Activated CD4-positive, alpha-beta memory T cell treated with anti-CD3 and anti-CD28 coated beads, Interleukin-2, amount 10 ng/mL, durations not matched to agents 7 days and 5 days (primary cell): ENCODE results near the gene NBEAL2. TPM values are rescaled to one million over a fixed set of nuclear protein-coding genes. Genes with fewer than 3 reads are reported as not detected.

Experiments
- CTCF ChIA-PET: fragments of 350-600 bp; sonication (Branson Sonifier 250); formaldehyde crosslinking; loops from one replicate; lab custom pipeline; 2021; ENCODE audit warnings: antibody characterized with exemption, inconsistent platforms; lab: Charles Lee
- POLR2A ChIA-PET: fragments of 350-600 bp; sonication (Branson Sonifier 250); formaldehyde crosslinking; loops from one replicate; lab custom pipeline; 2021; ENCODE audit warnings: antibody characterized with exemption; lab: Charles Lee
- DNase-seq: peaks from one replicate; pipeline ENCODE4 v3.0.0-alpha.2; 2020
- H3K27ac Mint-ChIP-seq: one replicate; pipeline ENCODE4 v1.8.0; 2021; ENCODE audit warnings: mild to moderate bottlenecking, mixed read lengths
- H3K27me3 Mint-ChIP-seq: one replicate; pipeline ENCODE4 v1.8.0; 2021; ENCODE audit warnings: mixed read lengths
- H3K36me3 Mint-ChIP-seq: one replicate; pipeline ENCODE4 v1.8.0; 2021; ENCODE audit warnings: low read depth, mixed read lengths
- H3K4me1 Mint-ChIP-seq: one replicate; pipeline ENCODE4 v1.8.0; 2021; ENCODE audit warnings: mixed read lengths
- H3K4me3 Mint-ChIP-seq: one replicate; pipeline ENCODE4 v1.8.0; 2021; ENCODE audit warnings: mild to moderate bottlenecking, mixed read lengths
- H3K9me3 Mint-ChIP-seq: one replicate; pipeline ENCODE4 v1.8.0; 2021; ENCODE audit warnings: mixed read lengths
- total RNA-seq, 2 experiments: library from RNA; stranded (reverse); gene quantifications; one replicate each; pipeline ENCODE4 v1.2.3, GENCODE V29; 2021

NBEAL2 gene, protein sequence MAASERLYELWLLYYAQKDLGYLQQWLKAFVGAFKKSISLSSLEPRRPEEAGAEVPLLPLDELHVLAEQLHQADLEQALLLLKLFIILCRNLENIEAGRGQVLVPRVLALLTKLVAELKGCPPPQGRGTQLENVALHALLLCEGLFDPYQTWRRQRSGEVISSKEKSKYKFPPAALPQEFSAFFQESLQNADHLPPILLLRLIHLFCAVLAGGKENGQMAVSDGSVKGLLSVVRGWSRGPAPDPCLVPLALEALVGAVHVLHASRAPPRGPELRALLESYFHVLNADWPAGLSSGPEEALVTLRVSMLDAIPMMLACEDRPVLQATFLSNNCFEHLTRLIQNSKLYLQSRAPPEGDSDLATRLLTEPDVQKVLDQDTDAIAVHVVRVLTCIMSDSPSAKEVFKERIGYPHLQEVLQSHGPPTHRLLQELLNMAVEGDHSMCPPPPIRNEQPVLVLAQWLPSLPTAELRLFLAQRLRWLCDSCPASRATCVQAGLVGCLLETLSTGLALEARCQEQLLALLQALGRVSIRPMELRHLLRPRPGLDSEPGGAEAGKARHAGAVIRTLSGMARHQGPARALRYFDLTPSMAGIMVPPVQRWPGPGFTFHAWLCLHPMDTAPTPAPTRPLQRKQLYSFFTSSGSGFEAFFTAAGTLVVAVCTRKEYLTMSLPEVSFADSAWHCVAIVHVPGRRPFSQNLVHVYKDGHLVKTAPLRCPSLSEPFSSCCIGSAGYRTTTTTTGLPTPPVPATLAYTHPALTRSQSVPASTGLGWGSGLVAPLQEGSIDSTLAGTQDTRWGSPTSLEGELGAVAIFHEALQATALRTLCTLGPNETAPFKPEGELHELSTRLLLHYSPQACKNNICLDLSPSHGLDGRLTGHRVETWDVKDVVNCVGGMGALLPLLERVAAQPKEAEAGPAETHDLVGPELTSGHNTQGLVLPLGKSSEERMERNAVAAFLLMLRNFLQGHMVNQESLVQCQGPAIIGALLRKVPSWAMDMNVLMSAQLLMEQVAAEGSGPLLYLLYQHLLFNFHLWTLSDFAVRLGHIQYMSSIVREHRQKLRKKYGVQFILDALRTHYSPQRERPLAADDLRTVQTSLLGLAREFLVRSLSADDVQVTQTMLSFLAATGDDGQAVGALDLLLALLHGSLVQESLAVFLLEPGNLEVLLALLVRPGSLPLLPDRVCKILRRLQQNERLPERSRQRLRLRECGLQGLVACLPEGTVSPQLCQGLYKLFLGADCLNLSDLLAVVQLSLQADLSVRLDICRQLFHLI (N-terminal part only)
- 100 to 1,000 TPM; 254 to 267 TPM for total RNA-seq

DNA sequence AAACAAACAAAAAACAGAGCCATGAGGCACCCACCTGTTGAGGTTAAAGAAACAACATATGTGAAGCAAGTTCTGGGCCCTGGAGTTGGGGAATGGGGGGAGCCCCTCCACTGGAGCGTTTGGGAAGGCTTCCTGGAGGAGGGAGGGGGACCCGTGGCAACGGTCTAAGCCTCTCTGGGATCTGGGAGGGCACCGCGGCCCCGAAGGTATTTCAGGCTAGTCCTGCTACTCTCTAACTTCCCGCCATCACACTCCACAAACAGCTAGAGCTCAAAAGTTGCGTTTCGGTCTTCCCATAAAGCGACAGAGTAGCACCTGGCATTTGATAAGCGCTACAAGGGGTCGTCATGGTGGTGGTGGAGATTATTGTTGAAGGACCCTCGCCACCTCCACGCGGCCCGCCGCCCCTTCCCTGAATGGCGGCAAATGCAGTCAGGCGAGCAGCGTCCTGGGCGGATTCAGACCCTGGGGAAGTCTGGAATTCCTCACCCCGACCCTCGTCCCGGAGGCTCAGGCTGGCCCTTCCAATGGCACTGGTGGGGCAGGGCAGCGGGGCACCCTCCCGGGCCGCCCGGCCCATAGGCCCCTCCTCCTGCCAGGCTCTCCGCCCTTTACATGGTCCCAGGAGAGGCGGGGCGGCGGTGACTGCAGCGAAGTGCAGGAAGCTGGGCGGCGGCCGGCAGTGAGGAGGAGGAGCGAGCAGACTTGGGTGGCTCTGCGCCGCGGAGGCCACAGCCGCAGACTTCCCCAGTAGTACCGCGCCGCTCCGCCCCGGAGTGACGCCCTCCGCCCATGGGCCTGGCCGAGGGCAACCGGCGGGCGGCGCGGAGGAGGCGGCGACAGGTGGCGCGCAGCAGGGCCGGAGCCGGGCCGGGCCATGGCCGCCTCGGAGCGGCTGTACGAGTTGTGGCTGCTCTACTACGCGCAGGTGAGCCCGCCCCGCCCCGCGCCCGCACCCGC lies at the start of gene NBEAL2:
Gene NBEAL2, plus strand, starts transcription at position 682 of the 960 bp plus-strand sequence. Its CDS starts 196 bp downstream, at position 878.
- Mint-ChIP-seq H3K9me3 (no peaks in the 10 kb centered on the region), H3K36me3 (peaks cover 31% of the 10 kb centered on the region), H3K4me1 (peaks cover 63% of the 10 kb centered on the region), H3K27ac (peak within 1 kb of the TSS; percentile 92), H3K27me3 (no peaks in the 10 kb centered on the region), H3K4me3 (peak within 1 kb of the TSS; percentile 89)
- ChIA-PET POLR2A (interaction anchor here (0.6 to 7.7 kb wide), 24 partner anchors 9 to 1321 kb away, joined by 3 to 64 read pairs (median 4); partner anchors contain the start of genes KIF9, KLHL18, SETD2 and SMARCC1), CTCF (interaction anchor here (0.5 to 2.5 kb wide), 12 partner anchors 8 to 401 kb away, joined by 3 to 9 read pairs (median 4); partner anchors contain the start of gene PTPN23)
- peak; percentile 98 for DNase-seq

DNA sequence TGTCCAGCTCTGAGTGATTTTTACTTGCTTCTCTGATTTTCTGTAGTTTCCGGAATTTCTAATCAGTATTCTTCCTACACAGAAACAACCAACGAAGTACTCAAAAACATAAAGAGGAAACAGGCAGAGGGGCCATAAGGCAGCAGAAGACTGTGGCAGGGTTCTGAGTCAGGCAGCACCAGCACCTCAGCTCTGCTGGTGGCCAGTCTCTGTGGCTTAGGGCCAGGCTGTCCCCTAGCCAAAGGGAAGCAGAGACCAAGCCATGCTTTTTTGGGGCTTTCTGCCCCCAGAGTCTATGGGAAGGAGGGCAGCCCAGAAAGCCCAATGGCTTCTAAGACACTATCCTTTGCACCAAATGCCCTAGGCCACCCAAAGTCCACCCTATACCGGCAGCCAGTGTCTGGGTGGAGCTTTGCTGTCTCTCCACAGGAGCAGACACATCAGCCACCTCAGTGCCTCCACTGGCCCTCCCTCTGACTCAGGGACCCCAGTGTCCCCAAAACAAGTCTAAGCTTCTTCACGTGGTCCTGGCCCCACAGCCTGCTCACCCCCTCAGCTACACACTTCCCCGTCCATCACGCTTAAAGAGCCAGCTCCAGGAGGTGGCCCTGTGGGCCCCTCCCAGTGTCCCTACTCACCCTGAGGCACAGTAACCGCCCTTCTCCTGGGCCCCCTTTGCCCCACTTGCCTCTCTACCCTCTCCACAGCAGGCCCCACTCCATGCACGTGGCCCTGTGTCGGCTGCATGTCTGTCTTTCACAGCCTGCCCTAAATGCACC lies 49.1 kb upstream of the NBEAL2 start:
- no peaks in the 10 kb centered on the region for H3K27me3 Mint-ChIP-seq
- H3K4me3 Mint-ChIP-seq: no peak overlapping the region
- peak overlapping the region; percentile 66 for H3K27ac Mint-ChIP-seq
- CTCF ChIA-PET: interaction anchor here (1.2 to 1.8 kb wide), 3 partner anchors 21 to 68 kb away, joined by 3 to 7 read pairs (median 3); no protein-coding TSS in a partner anchor
- peaks cover 55% of the 10 kb centered on the region for H3K36me3 Mint-ChIP-seq
- no peak for DNase-seq
- peaks cover 8% of the 10 kb centered on the region for H3K9me3 Mint-ChIP-seq
- peaks cover 87% of the 10 kb centered on the region for H3K4me1 Mint-ChIP-seq
- POLR2A ChIA-PET: interaction anchor here (1.1 to 12.0 kb wide), 7 partner anchors 10 to 90 kb away, joined by 4 to 94 read pairs (median 5); partner anchors contain the start of genes CCDC12 and NBEAL2

DNA sequence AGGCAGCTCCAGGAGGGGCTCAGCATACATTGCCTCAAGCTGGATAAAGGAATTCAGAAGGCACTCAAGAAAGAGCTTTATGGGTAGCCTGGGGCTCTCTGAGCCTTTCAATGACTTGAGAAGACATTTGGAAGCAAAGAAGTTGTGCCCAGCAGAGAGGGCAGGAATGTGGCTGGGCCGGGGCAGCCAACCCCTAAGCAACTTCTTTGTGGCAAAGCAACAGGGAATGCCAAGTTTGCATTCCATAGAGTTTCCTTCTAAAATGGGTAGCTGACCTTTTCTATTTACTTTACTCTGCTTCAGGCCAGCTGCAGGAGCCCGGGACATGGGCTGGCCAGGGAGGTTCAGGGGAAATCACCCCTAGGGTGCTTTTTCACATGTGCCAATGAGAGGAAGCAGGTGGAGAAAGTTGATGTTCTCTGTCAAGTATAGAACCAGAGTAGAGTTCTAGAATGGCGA lies 48.5 kb upstream of the NBEAL2 start:
- peak overlapping the region; percentile 66 for H3K27ac Mint-ChIP-seq
- POLR2A ChIA-PET: interaction anchor here (1.1 to 12.0 kb wide), 6 partner anchors 10 to 90 kb away, joined by 4 to 94 read pairs (median 6); partner anchors contain the start of genes CCDC12 and NBEAL2

DNA sequence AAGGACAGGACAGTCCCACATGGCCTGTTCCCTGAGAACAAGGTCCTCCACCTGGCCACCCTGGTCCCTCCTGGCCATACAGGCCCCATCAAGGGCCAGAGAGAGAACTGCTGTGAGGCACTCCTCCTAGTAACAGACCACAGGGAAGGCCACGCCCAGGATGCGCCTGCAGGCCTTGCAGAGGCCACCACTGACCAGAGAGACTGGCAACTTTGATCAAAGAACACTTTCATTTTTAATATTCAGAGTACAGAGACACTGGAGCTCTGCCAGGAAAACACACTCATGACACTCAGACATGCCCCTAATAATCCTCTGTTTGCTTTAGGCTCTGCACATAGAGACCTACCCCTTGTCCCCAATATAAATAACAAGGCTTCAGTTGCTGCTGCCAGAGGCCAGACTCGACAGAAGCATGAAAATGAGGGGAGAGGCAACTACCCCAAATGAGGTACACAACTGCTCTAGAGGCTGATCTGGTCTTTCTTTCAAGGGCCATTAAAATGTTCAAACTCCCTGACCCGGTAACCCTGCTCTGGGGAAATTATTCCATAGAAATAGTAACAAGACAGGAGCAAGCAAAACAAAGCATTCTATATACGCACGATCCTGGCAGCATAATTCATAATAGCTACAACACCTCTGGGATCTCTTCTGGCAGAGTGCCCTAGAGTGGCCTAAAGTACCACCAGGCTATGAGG lies 47.7 kb upstream of the NBEAL2 start:
- H3K9me3 Mint-ChIP-seq: peaks cover 8% of the 10 kb centered on the region
- peaks cover 58% of the 10 kb centered on the region for H3K36me3 Mint-ChIP-seq
- no peaks in the 10 kb centered on the region for H3K27me3 Mint-ChIP-seq
- DNase-seq: peak; percentile 44
- H3K27ac Mint-ChIP-seq: peak overlapping the region; percentile 66
- ChIA-PET POLR2A (interaction anchor here (1.1 to 12.0 kb wide), 6 partner anchors 9 to 448 kb away, joined by 3 to 94 read pairs (median 6); partner anchors contain the start of genes CCDC12 and NBEAL2), CTCF (interaction anchor here (1.2 to 1.6 kb wide), 2 partner anchors 9 to 22 kb away, joined by 3 to 5 read pairs; no protein-coding TSS in a partner anchor)
- H3K4me3 Mint-ChIP-seq: no peak overlapping the region
- H3K4me1 Mint-ChIP-seq: peaks cover 79% of the 10 kb centered on the region

More for the DNA sequence above, 48.5 kb upstream of the NBEAL2 start:
- CTCF ChIA-PET: interaction anchor here (1.2 to 1.8 kb wide), 3 partner anchors 21 to 68 kb away, joined by 3 to 7 read pairs (median 3); no protein-coding TSS in a partner anchor
- no peak overlapping the region for H3K4me3 Mint-ChIP-seq
- no peaks in the 10 kb centered on the region for H3K27me3 Mint-ChIP-seq
- H3K9me3 Mint-ChIP-seq: peaks cover 8% of the 10 kb centered on the region
- H3K36me3 Mint-ChIP-seq: peaks cover 52% of the 10 kb centered on the region
- H3K4me1 Mint-ChIP-seq: peaks cover 84% of the 10 kb centered on the region
- no peak for DNase-seq

DNA sequence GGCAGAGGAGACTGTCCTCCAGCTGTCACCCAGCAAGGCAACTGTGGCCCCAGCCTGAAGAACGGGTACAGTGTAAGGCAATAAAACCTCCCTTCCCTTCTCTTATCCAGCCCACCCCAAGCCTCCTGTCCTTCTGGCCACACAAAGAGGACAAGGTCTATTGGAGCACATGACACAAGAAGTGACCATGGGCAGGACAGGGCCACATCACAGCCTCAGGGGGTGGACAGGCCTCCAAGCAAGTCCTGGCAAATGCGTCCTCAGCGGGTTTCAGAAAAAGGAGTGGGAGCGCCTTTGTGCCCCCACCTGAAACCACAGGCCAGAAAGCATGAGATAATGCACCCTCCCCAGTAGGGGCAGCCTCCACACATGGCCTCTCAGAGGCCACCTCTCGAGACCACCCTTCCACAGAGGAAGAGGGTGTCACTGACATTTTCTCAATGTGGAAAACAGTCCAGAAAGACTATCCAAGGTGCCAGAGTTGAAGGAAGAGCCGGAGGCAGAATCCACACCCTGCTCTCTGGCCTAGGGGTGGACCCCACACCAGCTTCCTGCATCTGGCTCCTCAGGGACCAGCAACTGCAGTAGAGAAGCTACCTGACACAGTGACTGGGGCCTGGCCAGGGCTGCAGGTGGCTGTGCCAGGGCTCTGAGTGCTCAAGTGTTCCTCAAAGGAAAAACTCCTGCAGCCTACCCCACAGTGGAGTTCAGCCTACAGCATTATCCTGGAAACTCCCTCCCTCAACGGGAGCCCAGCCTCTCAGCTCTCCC lies 46.8 kb upstream of the NBEAL2 start:
- peaks cover 70% of the 10 kb centered on the region for H3K4me1 Mint-ChIP-seq

DNA sequence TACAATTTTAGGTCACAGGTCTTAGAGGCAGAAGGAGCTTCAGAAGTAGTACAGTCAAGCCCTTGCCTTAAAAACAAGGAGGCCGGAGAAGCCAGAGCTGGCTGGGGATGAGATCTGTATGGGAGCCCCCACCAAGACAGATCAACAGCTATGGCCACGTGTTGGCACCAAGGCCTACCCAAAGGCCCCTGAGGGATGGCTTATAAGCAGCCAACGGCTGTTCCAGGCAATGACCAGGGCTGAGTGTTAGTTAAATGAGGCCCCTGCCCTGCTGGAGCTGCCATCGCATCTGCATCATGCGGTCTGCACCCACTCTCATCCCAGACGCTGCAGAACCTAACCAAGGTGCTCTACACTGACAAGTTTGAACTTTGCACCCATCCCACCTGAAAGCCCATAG lies 46.2 kb upstream of the NBEAL2 start:
- no peak for DNase-seq
- Mint-ChIP-seq H3K9me3 (peaks cover 8% of the 10 kb centered on the region), H3K4me1 (peaks cover 67% of the 10 kb centered on the region), H3K27ac (peak overlapping the region; percentile 26), H3K36me3 (peaks cover 62% of the 10 kb centered on the region), H3K27me3 (no peaks in the 10 kb centered on the region), H3K4me3 (no peak overlapping the region)
- CTCF ChIA-PET: interaction anchor here (0.8 to 2.4 kb wide), 3 partner anchors 10 to 17 kb away, joined by 3 to 12 read pairs (median 5); no protein-coding TSS in a partner anchor
- POLR2A ChIA-PET: interaction anchor here (0.9 to 12.0 kb wide), 5 partner anchors 16 to 54 kb away, joined by 3 to 94 read pairs (median 7); partner anchors contain the start of gene NBEAL2

More for the DNA sequence above, 46.8 kb upstream of the NBEAL2 start:
- no peaks in the 10 kb centered on the region for H3K27me3 Mint-ChIP-seq
- peaks cover 57% of the 10 kb centered on the region for H3K36me3 Mint-ChIP-seq
- POLR2A ChIA-PET: interaction anchor here (1.2 to 12.0 kb wide), 6 partner anchors 8 to 448 kb away, joined by 3 to 94 read pairs (median 7); partner anchors contain the start of gene NBEAL2
- DNase-seq: no peak
- CTCF ChIA-PET: interaction anchor here (0.8 to 1.6 kb wide), 2 partner anchors 10 to 18 kb away, joined by 3 to 5 read pairs; no protein-coding TSS in a partner anchor
- peaks cover 8% of the 10 kb centered on the region for H3K9me3 Mint-ChIP-seq
- H3K27ac Mint-ChIP-seq: peak overlapping the region; percentile 66
- H3K4me3 Mint-ChIP-seq: no peak overlapping the region

DNA sequence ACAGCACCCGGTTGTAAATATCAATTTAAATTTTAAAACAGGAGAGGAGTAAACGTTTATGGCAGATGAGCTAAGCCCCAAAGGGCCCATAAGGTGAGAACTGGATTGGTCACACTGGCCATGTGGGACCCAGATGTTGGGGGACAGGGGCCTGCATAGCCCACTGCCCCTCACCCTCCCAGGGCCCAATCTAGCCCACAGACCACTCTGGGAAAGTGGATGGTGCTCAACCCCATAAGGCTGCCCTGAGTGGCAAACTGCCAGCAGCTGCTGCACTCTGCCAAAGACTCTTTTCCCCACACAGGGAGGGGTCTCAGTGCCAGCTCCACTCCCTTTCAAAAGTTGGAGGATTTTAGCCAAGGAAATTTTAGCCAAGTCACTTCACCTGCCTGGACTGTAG lies 45.4 kb upstream of the NBEAL2 start:
- H3K9me3 Mint-ChIP-seq: peaks cover 1% of the 10 kb centered on the region
- POLR2A ChIA-PET: interaction anchor here (0.7 to 12.0 kb wide), 6 partner anchors 10 to 53 kb away, joined by 3 to 94 read pairs (median 6); partner anchors contain the start of gene NBEAL2
- H3K36me3 Mint-ChIP-seq: peaks cover 59% of the 10 kb centered on the region
- H3K4me3 Mint-ChIP-seq: no peak overlapping the region
- no peak overlapping the region for H3K27ac Mint-ChIP-seq
- CTCF ChIA-PET: interaction anchor here (1.6 to 2.4 kb wide), 2 partner anchors 13 to 31 kb away, joined by 3 to 12 read pairs; no protein-coding TSS in a partner anchor
- H3K27me3 Mint-ChIP-seq: no peaks in the 10 kb centered on the region
- peaks cover 63% of the 10 kb centered on the region for H3K4me1 Mint-ChIP-seq
- DNase-seq: no peak

DNA sequence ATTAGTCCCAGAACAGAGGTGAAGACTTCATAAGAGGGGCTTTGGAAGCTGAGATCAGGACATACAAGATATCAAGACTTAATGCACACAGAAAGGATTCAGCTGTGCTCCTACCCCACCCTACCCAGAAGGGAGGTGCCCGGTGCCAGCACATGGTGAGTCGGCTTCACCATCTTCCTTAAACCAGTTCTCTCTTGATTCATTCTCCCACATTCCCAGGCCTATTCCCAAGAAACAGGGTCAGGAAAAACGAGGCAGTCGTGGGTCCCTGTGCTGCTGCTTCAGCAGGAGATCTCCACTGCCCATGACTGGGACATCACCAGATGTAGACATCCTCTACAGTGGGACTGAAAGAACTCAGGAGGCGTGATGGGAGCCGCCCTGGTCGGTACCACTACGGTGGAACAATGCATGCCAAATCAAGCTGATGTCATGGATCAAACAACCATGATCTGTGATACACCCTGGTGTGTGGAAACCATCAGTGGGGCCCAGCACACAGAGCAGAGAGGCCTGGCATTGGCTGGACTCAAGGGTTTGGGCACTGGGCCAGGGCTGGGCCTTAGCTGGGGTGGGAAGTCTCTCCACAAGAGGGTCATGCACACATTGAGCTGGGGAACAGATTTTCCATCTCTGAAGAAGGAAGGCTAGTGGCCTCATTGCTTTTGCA lies 44.8 kb upstream of the NBEAL2 start:
- peaks cover 57% of the 10 kb centered on the region for H3K36me3 Mint-ChIP-seq
- H3K4me1 Mint-ChIP-seq: peaks cover 61% of the 10 kb centered on the region
- ChIA-PET CTCF (interaction anchor here (1.6 to 2.4 kb wide), 2 partner anchors 12 to 30 kb away, joined by 3 to 12 read pairs; no protein-coding TSS in a partner anchor), POLR2A (interaction anchor here (0.7 to 12.0 kb wide), 6 partner anchors 10 to 53 kb away, joined by 3 to 94 read pairs (median 4); no protein-coding TSS in a partner anchor)
- no peak overlapping the region for H3K4me3 Mint-ChIP-seq
- no peak overlapping the region for H3K27ac Mint-ChIP-seq
- H3K9me3 Mint-ChIP-seq: no peaks in the 10 kb centered on the region
- H3K27me3 Mint-ChIP-seq: no peaks in the 10 kb centered on the region
- no peak for DNase-seq
